Uterus (tissue), 4 donors: ENCODE results near the gene NUDT3. TPM values are rescaled to one million over a fixed set of nuclear protein-coding genes. Genes with fewer than 3 reads are reported as not detected.
"Not testable (repeated sequence)": the region's sequence is repeated elsewhere in the genome, so short reads cannot be mapped to it uniquely, and the experiment has no call there.

ENCODE experiments used
- DNase-seq, 2 donors: peaks; one replicate each; pipeline ENCODE4 v3.0.0-alpha.2; 2019 to 2020
- H3K27ac ChIP-seq, 2 donors: fragments of 200-600 bp; sonication (generic); 1 replicate in 1 of 2; 2 replicates in 1 of 2; pipeline ENCODE4 v1.5.1; 2016 to 2018
- H3K27me3 ChIP-seq, 2 donors: fragments of 200-600 bp; sonication (generic); one replicate each; pipeline ENCODE4 v1.5.1; 2018 to 2019; ENCODE audit warnings: control low read depth in 1 of 2
- H3K36me3 ChIP-seq, 2 donors: fragments of 200-600 bp; sonication (generic); one replicate each; pipeline ENCODE4 v1.5.1; 2019; ENCODE audit warnings: control low read depth in 1 of 2
- H3K4me1 ChIP-seq, 2 donors: fragments of 200-600 bp; sonication (generic); one replicate each; pipeline ENCODE4 v1.5.1; 2018 to 2019; ENCODE audit warnings: control low read depth in 1 of 2
- H3K4me3 ChIP-seq, 2 donors: fragments of 200-600 bp; sonication (generic); 1 replicate in 1 of 2; 2 replicates in 1 of 2; pipeline ENCODE4 v1.5.1; 2018 to 2019; ENCODE audit warnings: mild to moderate bottlenecking in 1 of 2
- H3K9me3 ChIP-seq, 2 donors: fragments of 200-600 bp; sonication (generic); one replicate each; pipeline ENCODE4 v1.5.1; 2019; ENCODE audit warnings: control low read depth in 1 of 2
- POLR2A ChIP-seq, 2 donors: fragments of 450-650 bp; IDR thresholded peaks; one replicate each; pipeline ENCODE4 v1.6.1; 2016; ENCODE audit warnings: antibody characterized with exemption in 2 of 2, mild to moderate bottlenecking in 1 of 2, moderate library complexity in 1 of 2
- intact Hi-C: fragments of 100-400 bp; cut with DNase I; formaldehyde crosslinking; loops from one replicate; pipeline ENCODE4 v1.15.1; 2023; ENCODE audit warnings: low total_unique reads
- total RNA-seq, 4 donors: library from RNA; depleted of rRNA in 3 of 4; stranded (reverse); fragments of >200 nt in 3 of 4; gene quantifications; one replicate each; pipeline versions ENCODE4 v1.1.0 to v1.2.4, GENCODE V29; 2014 to 2023
- TF ChIP-seq, protein P1 (sequence below), 4 experiments: fragments of 200-600 bp in 2 of 4; fragments of 450-650 bp in 2 of 4; sonication (generic) in 2 of 4; IDR thresholded peaks; one replicate each; pipeline ENCODE4 v1.5.1; 2016 to 2019; ENCODE audit warnings: antibody characterized with exemption in 4 of 4, mild to moderate bottlenecking in 2 of 4, moderate library complexity in 1 of 4
- donor health status: DM: yes; HTN: yes; CAD: no.

Gene NUDT3
- total RNA-seq, 4 donors from 2014 or later: 15.6 to 58.8 (median 38.2) TPM

DNA sequence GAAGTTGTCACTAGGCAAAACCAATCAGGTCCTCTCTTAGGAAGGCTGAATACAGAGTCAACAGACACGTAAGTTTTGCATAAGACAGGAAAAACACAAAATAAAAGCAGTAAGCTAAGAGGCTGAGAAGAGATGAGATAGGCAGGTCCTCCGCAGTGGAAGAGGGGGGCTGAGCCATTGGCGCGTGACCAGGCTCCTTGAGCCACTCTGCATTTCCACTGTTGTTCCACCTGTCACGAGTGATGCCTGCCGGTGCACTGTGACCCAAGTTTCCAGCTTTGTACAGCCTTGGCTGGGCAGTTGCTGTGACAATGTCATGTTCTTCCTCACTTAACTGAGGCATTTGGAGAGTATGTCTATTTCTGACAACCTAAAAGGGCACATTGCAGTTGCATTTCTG is 58.6 kb downstream of the NUDT3 start:
- no peaks in the 10 kb centered on the region for H3K4me1 ChIP-seq

DNA sequence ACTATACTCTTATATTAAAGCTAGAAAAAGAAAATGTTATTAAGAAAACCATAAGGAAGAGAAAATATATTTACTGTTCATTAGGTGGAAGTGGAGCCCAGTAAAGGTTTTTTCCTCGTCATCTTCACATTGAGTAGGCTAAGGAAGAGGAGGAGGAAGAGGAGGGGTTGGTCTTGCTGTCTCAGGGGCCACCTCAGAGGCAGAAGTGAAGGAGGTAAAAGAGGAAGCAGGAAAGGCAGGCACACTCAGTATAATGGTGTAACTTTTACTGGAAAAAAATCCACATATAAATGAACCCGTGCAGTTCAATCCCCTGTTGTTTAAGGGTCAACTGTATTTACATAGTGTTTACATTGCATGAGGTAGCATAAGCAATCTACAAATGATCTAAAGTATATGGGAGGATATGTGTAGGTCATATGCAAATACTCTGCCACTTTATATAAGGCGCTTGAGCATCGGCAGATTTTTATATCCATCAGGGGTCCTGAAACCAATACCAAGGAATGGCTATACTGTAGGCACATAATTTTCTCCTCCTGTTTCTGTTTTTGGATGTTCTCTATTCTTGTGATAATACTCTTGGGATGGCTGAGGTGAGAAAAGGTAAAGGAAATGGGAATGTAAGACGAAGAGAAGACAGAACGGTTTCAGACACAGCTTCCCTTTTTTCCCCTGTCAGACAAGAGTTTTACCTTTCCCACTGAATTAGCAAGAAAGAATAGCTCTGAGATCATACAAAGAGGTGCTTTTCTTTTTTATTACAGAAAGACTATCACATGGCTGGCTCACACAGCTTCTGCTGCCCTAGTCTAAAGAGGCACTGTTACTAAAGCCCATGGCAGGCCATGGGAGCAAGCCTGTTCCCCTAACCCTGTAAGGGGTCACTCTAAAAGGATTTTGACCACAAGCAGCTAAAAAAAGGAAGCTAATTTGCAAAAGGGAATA is 59.9 kb downstream of the NUDT3 start:
- intact Hi-C loops: no loop called here

More for the DNA sequence above, 58.6 kb downstream of the NUDT3 start:
- no peak overlapping the region for H3K4me3 ChIP-seq
- no peak overlapping the region for H3K27ac ChIP-seq
- no peaks in the 10 kb centered on the region for H3K27me3 ChIP-seq
- DNase-seq: no peak
- no peaks in the 10 kb centered on the region for H3K9me3 ChIP-seq
- TF ChIP-seq POLR2A (IDR thresholded peaks at IDR 0.05): no peak
- TF ChIP-seq, protein P1, sequence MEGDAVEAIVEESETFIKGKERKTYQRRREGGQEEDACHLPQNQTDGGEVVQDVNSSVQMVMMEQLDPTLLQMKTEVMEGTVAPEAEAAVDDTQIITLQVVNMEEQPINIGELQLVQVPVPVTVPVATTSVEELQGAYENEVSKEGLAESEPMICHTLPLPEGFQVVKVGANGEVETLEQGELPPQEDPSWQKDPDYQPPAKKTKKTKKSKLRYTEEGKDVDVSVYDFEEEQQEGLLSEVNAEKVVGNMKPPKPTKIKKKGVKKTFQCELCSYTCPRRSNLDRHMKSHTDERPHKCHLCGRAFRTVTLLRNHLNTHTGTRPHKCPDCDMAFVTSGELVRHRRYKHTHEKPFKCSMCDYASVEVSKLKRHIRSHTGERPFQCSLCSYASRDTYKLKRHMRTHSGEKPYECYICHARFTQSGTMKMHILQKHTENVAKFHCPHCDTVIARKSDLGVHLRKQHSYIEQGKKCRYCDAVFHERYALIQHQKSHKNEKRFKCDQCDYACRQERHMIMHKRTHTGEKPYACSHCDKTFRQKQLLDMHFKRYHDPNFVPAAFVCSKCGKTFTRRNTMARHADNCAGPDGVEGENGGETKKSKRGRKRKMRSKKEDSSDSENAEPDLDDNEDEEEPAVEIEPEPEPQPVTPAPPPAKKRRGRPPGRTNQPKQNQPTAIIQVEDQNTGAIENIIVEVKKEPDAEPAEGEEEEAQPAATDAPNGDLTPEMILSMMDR (IDR thresholded peaks at IDR 0.05): no peak
- no peaks in the 10 kb centered on the region for H3K36me3 ChIP-seq
- intact Hi-C loops: no loop called here

DNA sequence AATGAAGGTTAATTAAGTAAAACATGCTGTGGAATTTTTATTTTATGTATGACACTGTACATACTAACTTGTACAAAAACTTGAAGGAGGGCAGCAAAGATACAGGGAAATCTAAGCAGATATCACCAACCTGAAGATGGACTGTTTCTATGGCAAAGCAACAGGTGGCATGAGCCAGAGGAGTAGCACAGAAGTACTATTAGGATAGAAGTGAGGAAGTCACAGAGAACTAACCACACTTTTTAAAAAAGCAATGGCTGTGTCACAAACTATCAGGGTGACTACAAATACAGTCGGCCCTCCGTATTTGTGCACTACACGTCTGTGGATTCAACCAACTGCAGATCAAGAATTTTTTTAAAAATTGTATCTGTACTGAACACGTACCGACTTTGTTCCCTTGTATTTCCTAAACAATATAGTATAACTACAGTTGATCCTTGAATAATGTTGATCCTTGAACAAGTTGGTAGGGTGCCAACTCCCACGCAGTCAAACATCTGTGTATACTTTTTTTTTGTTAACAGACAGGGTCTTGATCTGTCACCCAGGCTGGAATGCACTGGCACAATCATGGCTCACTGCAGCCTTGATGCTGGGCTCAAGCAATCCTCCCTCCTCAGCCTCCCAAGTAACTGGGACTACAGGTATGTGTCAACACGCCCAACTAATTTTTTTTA is 61.0 kb downstream of the NUDT3 start:
- no peaks in the 10 kb centered on the region for H3K27me3 ChIP-seq
- intact Hi-C loops: no loop called here
- H3K27ac ChIP-seq: no peak overlapping the region
- no peaks in the 10 kb centered on the region for H3K36me3 ChIP-seq
- DNase-seq: no peak
- no peaks in the 10 kb centered on the region for H3K9me3 ChIP-seq
- H3K4me3 ChIP-seq: no peak overlapping the region
- TF ChIP-seq, protein P1 (IDR thresholded peaks at IDR 0.05): no peak
- TF ChIP-seq POLR2A (IDR thresholded peaks at IDR 0.05): no peak
- no peaks in the 10 kb centered on the region for H3K4me1 ChIP-seq

More for the DNA sequence above, 59.9 kb downstream of the NUDT3 start:
- H3K9me3 ChIP-seq: no peaks in the 10 kb centered on the region
- H3K4me1 ChIP-seq: no peaks in the 10 kb centered on the region
- no peak overlapping the region for H3K4me3 ChIP-seq
- TF ChIP-seq, protein P1 (IDR thresholded peaks at IDR 0.05): no peak
- TF ChIP-seq POLR2A (IDR thresholded peaks at IDR 0.05): no peak
- H3K36me3 ChIP-seq: no peaks in the 10 kb centered on the region
- no peaks in the 10 kb centered on the region for H3K27me3 ChIP-seq
- no peak for DNase-seq
- H3K27ac ChIP-seq: no peak overlapping the region

DNA sequence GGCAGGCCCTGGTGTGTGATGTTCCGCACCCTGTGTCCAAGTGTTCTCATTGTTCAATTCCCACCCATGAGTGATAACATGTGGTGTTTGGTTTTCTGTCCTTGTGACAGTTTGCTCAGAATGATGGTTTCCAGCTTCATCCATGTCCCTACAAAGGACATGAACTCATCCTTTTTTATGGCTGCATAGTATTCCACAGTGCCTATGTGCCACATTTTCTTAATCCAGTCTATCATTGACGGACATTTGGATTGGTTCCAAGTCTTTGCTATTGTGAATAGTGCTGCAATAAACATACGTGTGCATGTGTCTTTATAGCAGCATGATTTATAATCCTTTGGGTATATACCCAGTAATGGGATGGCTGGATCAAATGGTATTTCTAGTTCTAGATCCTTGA is 62.7 kb downstream of the NUDT3 start:
- H3K4me3 ChIP-seq, H3K27me3 ChIP-seq, H3K4me1 ChIP-seq, H3K36me3 ChIP-seq, DNase-seq, intact Hi-C loops, H3K27ac ChIP-seq, H3K9me3 ChIP-seq: not testable (repeated sequence)

DNA sequence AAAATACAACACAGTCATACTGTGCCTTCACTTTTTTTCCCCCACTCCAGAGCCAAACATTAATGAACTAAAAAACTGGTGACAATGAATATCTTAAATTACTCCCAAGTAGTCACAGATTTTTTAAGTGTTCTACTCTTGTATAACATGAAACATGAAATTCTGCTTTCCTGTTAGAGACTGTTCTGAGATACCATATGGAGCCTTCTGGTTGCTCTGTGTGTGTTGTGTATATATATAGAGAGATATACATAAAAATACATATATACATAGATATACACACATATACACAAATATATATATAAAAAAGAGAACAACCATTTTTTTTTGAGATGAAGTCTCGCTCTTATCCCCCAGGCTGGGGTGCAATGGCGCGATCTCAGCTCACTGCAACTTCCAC is 63.5 kb downstream of the NUDT3 start:
- no peak for DNase-seq

DNA sequence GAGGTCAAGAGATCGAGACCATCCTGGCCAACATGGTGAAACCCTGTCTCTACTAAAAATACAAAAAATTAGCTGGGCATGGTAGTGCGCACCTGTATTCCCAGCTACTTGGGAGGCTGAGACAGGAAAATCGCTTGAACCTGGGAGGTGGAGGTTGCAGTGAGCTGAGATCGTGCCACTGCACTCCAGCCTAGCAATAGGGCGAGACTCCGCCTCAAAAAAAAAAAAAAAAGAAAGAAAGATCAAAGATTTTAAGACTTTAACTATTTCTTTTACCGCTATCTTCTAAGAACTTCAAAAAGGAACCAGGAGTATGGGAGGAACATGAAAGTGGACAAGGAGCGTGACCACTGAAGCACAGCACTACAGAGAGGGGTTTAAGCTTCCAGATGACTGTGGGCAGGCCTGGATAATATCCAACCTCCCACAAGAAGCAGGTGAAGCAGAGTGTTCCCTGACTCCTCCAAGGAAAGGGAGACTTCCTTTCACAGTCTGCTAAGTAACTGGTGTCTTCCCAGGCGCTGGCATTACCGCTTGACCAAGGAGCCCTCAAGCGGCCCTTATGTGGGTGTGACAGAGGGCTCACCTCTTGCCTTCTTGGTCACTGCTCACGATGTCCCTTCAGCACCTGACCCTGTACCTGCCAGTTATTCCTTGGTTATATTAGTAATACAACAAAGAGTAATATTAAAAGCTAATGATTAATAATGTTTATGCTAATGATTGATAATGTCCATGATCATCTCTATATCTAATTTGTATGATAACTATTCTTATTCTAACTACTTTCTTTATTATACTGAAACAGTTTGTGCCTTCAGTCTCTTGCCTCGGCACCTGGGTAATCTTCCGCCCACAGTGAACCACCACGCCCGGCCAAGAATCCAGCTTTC is 64.9 kb downstream of the NUDT3 start:
- H3K27ac ChIP-seq, H3K4me3 ChIP-seq, DNase-seq, intact Hi-C loops, H3K36me3 ChIP-seq, H3K4me1 ChIP-seq, H3K27me3 ChIP-seq, H3K9me3 ChIP-seq: not testable (repeated sequence)

More for the DNA sequence above, 63.5 kb downstream of the NUDT3 start:
- no peaks in the 10 kb centered on the region for H3K4me1 ChIP-seq
- intact Hi-C loops: no loop called here
- H3K4me3 ChIP-seq: no peak overlapping the region
- no peak overlapping the region for H3K27ac ChIP-seq
- H3K27me3 ChIP-seq: no peaks in the 10 kb centered on the region
- H3K9me3 ChIP-seq: no peaks in the 10 kb centered on the region
- TF ChIP-seq, protein P1 (IDR thresholded peaks at IDR 0.05): no peak
- no peak for TF ChIP-seq POLR2A (IDR thresholded peaks at IDR 0.05)
- H3K36me3 ChIP-seq: no peaks in the 10 kb centered on the region
